ENCODE measurements around the gene ACTR3.

Gene ACTR3

GRCh38 chr2:113847144-113847543, 42.7 kb upstream of the ACTR3 start:
- ChIA-PET POLR2A (no interaction called here), CTCF (interaction anchor here (0.6 kb wide), 1 partner anchor 24 kb away, joined by 3 read pairs; no protein-coding TSS in a partner anchor)
- TF ChIP-seq CTCF (IDR thresholded peaks at IDR 0.05; ENCODE audit: insufficient read depth, low read length, missing control alignments) = no peak
- no peak overlapping the region for H3K4me3 ChIP-seq (ENCODE audit: low read depth, low read length)
- DNase-seq (ENCODE audit: low read depth, low spot score) = no peak

- POLR2A ChIA-PET = no interaction called here
- no peak for TF ChIP-seq CTCF (IDR thresholded peaks at IDR 0.05; ENCODE audit: insufficient read depth, low read length, missing control alignments)
- H3K4me3 ChIP-seq (ENCODE audit: low read depth, low read length) = no peak overlapping the region
- DNase-seq (ENCODE audit: low read depth, low spot score) = no peak
- CTCF ChIA-PET = no interaction called here
These were observed 41.0 kb upstream of the ACTR3 start for GRCh38 chr2:113848758-113849415.

GRCh38 chr2:113850687-113851086, 39.2 kb upstream of the ACTR3 start:
- no peak overlapping the region for H3K4me3 ChIP-seq (ENCODE audit: low read depth, low read length)
- CTCF ChIA-PET = no interaction called here
- POLR2A ChIA-PET = interaction anchor here (0.6 kb wide), 1 partner anchor 9 kb away, joined by 3 read pairs; no protein-coding TSS in a partner anchor
- TF ChIP-seq CTCF (IDR thresholded peaks at IDR 0.05; ENCODE audit: insufficient read depth, low read length, missing control alignments) = no peak
- DNase-seq (ENCODE audit: low read depth, low spot score) = no peak

- no peak for DNase-seq (ENCODE audit: low read depth, low spot score)
- POLR2A ChIA-PET = no interaction called here
- H3K4me3 ChIP-seq (ENCODE audit: low read depth, low read length) = no peak overlapping the region
- TF ChIP-seq CTCF (IDR thresholded peaks at IDR 0.05; ENCODE audit: insufficient read depth, low read length, missing control alignments) = no peak
- CTCF ChIA-PET = no interaction called here
These were observed 38.2 kb upstream of the ACTR3 start for GRCh38 chr2:113851640-113852039.

- CTCF ChIA-PET = no interaction called here
- H3K4me3 ChIP-seq (ENCODE audit: low read depth, low read length) = no peak overlapping the region
- no peak for TF ChIP-seq CTCF (IDR thresholded peaks at IDR 0.05; ENCODE audit: insufficient read depth, low read length, missing control alignments)
- no peak for DNase-seq (ENCODE audit: low read depth, low spot score)
- POLR2A ChIA-PET = no interaction called here
These were observed 35.7 kb upstream of the ACTR3 start for GRCh38 chr2:113854208-113854607.

- POLR2A ChIA-PET = no interaction called here
- TF ChIP-seq CTCF (IDR thresholded peaks at IDR 0.05; ENCODE audit: insufficient read depth, low read length, missing control alignments) = no peak
- CTCF ChIA-PET = no interaction called here
- no peak for DNase-seq (ENCODE audit: low read depth, low spot score)
- H3K4me3 ChIP-seq (ENCODE audit: low read depth, low read length) = no peak overlapping the region
These were observed 34.7 kb upstream of the ACTR3 start for GRCh38 chr2:113854970-113855740.
